Bone marrow (tissue), 2 donors: ENCODE results near the gene GID8.

ENCODE experiments used
- DNase-seq, 2 donors: peaks; one replicate each; lab custom pipeline; 2025; lab: John Stamatoyannopoulos, UW

The GID8 gene

DNA sequence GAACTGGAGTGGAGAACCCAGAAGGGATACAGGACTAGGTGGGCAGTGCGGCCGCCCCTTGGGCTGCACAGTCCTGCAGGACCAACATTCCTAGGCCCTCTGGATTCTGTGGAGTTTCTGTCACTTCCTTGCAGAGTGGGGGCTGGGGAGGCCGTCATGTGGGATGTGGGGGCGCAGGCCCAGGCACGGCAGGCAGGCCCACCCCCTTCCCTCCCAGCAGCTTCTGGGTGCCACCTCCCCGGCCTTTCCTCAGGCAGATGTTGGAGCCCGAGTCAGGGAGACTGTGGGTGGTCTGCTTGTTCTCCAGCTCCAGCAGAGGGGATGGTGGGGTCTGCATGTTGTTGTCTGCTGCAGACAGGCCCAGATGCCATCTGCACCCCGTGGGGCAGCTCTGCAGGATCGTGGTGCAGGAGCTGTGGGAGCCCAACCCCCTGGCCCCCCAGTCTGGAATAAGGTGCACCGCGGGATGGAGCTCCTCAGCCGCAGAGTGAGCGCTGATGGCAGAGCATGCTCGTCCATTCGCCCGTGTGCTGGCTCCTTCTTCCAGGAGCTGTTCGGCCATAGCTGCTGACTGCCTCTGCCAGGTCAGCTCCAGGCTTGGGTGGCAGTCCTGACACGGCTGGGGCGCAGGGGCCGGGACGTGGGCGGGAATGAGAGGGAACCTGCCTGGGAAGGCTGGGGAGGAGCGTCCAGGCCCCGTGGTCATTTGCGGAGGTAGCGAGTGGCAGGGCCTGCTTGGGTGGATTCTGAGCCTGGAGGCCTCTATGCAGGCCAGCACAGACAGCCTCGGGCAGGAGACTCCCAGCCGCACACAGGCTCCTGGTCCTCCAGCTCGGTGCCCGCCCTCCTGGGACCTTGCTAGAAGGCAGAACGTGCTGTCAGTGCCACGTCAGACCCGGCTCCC lies 32.6 kb downstream of the GID8 start:
- DNase-seq: no peak

DNA sequence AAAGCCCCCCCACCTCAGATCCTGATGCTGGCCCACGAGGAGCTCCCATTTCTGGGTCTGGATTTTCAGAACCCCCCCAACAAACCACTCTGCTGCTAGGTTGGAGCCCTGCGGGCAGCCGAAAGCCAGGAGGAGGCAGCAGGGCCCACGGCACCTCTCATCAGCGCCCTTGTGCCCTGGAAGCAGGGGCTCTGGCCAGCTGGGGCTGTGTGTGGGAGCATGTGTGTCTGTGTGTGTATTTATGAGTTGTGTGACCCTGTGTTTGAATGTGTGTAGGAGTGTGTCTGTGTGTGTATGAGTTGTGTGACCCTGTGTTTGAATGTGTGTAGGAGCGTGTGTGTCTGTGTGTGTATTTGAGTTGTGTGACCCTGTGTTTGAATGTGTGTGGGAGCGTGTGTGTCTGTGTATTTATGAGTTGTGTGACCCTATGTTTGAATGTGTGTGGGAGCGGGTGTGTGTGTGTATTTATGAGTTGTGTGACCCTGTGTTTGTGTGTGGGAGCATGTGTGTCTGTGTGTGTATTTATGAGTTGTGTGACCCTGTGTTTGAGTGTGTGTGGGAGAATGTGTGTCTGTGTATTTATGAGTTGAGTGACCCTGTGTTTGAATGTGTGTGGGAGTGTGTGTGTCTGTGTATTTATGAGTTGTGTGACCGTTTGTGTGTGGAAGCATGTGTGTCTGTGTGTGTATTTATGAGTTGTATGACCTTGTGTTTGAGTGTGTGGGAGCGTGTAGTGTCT lies 33.4 kb downstream of the GID8 start:
- no peak for DNase-seq

DNA sequence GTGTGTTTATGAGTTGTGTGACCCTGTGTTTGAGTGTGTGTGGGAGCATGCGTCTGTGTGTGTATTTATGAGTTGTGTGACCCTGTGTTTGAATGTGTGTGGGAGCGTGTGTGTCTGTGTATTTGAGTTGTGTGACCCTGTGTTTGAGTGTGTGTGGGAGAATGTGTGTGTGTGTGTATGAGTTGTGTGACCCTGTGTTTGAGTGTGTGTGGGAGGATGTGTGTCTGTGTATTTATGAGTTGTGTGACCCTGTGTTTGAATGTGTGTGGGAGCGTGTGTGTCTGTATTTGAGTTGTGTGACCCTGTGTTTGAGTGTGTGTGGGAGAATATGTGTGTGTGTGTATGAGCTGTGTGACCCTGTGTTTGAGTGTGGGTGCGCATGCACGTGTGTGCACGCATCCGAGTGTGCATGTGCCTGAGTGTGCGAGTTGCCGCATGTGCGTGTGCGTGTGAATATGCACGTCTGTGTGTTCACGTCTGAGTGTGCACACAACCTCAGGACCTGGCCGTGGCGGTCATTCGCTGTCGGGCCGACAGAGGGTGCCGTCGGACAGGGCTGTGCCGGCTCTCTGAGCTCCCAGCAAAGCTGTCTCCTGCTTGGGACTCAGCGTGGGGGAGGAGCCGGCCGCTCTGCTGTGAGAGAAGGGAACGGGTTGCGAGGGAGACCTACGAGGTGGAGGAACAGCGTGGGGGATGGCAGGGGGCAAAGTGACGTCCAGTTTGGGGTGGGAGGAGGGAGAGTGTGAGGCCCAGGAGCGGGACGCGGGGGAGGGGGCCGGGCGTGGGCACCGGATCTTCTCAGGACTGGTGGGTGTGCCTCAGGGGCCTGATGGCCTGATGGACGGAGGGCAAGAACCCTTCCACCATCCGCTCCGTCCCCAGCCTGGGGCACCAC lies 34.2 kb downstream of the GID8 start:
- peak; percentile 51 to 70 for DNase-seq

DNA sequence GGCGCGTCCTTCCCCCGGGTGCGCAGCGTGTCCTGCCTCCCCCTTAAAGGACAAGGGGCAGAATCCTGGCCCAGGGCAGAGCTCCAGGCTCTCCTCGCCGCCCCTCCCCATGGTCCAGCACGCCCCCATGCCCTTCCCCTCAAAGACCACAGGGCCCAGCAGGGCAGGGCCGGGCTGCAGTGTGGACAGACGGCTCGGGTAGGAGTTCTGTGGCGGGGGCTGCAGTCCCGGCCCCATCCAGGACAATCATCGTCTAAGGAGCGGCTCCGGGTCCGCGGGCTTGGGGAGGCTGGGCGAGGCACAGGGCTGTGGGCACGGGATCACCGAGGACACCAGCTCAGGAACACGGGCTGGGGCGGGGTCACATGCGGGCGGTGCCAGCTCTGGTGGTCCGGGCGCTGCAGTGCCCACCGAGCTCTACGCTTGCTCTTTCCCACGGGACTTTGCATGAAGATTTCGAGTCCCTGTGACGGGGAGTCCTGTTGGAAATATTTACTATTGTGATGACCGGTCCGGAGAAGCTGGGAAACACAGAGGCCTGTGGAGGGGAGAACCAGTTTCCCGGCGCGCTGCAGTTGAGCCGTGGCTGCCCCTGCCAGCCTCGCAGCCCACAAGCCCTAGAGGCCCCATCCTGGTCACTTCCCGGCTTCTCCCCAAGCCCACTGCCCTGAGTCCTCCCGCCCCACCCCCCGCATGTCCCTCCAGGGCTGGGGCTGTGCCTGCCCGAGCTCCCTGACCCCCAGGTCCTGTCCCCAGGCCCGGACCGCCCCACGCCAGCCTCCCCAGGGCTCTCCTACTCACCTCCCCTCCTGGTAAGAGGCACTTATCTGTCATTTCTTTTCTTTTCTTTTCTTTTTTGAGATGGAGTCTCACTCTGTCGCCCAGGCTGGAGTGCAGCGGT lies 35.1 kb downstream of the GID8 start:
- no peak for DNase-seq

DNA sequence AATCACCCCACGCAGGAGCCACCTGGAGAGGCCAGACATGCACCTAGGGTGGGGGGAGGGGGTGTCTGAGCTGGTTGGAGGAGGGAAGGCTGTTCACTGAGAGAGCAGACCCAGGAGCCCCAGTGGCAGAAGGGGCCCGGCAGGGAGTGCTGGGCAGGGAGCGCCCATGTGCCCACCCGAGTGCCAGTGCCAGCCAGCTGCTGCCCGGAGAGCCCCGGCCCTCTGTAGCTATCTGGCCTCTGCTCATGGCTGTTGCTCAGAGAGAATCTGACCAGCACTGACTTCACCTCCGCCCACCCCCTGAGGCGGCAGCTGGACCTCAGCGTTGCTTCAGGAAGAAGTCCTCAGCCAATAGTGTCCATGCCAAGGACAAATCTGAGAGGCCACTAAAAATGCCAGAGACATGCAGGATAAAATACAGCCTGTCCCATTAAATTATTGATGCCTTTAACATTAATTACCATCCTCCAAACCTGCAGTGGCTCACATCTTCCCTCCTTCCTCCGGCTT lies 37.4 kb downstream of the GID8 start:
- no peak for DNase-seq

DNA sequence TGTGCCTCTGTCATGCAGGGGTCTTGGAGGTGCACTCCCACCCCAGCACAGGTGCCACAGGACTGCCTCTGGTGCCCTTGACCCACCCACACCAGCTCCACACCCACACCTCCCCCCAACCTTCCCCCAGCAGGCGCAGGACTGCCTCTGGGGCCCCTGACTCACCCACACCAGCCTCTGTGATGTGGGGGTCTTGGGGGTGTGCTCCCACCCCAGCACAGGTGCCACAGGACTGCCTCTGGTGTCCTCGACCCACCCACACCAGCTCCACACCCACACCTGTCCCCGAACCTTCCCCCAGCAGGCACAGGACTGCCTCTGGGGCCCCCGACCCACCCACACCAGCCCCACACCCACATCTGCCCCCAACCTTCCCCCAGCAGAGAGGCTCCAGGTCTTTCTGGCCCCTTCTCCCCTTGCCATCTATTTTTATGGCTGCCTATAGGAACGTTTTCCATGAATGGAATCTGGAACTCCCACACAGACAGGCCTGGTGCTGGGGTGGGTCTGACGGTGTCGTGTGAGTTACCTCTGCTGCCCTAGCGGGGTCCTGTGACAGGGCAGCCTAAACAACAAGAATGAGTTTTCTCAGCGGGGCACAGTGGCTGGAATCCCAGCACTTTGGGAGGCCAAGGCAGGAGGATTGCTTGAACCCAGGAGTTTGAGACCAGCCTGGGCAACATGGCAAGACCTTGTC lies 38.0 kb downstream of the GID8 start:
- no peak for DNase-seq

DNA sequence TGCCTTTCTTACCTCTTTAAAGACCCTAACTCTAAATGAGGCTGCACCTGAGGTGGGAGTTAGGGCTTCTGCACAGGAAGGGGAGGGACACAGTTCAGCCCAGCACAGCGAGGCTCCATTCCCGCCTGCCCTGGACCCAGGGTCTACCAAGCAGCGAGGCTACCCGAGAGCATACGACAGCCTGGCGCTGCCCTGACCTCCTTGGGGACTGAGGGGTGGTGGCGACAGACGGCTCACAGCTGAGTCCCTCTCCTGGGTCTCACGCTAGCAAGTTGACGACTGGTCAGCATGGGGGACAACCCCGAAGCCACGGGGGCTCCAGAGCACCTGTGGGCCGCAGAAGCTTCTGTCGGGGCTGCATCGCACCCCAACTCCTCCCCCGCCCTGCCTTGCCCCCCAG lies 38.9 kb downstream of the GID8 start:
- DNase-seq: no peak

DNA sequence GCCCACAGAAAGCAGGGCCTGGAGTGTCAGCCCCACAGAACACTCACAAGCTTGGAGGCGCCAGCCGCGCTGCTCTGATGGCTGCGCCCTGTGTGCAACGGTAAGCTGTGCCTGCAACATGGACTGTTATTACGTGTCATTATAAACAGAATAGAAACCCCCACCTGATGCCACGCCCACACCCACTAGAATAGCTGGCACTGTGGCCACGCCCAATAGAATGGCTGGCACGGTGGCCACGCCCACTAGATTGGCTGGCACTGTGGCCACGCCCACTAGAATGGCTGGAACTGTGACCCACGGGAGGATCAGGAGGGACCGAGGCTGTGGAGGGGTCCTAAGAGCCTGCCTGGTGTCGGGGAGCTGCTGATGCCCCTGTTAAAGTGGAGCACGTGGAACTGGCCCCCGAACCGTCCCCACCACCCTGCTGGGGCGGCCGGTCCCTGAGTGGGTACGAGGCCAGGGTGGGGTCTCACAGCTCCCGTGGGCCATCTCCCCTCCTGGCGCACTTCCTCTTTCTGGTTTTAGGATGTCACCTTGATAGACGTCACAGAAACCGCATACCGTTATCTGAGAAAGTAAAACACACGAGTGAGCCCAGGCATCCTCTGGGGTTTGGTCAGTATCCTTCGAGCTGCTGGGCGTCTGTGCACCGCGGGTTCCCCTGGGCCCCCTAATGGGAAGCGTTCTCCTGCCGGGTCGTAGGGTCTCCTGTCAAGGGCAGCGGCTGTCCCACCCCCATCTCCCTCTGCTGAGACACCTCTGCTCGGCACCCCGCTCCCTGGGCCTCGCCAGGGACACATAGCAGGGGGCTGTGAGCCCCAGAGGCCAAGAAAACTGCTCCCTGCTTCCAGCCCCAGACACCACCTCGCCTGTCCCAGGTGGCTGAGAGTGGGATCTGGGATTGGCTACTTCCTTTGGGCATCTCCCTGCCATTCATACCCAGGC lies 39.9 kb downstream of the GID8 start:
- peak in 1 of 2 donors; percentile 9 for DNase-seq

DNA sequence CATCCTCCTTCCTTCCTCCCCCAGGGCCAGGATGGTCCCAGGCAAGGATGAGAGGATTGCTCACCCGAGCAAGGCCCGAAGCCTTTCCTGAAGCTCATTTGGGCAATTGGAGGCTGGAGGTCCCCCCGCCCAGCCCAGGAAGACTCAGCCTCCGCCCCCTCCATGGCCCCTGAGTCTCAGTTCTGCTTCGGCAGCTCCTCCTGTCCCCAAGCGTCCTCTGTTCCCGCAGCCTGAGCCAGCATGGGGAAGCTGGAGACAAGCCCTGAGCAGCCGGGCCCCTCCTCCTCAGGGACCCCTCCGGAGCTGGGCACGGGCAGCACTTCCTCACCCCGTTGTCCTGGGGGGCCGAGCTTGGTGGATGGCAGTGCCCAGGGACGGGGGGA lies 40.6 kb downstream of the GID8 start:
- DNase-seq: no peak

DNA sequence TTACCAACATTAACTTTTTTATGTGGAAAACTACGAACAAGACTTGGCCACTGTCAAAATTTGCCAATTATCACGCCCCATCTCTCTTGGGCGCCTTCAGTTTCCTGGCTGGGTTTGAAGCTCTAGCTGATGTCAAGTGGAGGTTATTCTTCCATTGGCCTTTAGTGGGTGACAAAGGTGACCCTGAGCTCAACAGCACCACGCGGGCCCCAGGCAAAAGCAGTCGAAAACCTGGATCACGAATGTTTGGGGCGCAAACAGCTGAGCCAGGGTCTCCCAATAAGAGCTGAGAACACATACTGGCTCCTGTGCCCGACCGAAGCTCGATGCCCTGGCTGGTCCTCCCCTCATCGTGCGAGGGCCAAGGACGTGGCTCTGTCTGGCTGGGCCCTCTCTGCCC lies 41.4 kb downstream of the GID8 start:
- DNase-seq: no peak

DNA sequence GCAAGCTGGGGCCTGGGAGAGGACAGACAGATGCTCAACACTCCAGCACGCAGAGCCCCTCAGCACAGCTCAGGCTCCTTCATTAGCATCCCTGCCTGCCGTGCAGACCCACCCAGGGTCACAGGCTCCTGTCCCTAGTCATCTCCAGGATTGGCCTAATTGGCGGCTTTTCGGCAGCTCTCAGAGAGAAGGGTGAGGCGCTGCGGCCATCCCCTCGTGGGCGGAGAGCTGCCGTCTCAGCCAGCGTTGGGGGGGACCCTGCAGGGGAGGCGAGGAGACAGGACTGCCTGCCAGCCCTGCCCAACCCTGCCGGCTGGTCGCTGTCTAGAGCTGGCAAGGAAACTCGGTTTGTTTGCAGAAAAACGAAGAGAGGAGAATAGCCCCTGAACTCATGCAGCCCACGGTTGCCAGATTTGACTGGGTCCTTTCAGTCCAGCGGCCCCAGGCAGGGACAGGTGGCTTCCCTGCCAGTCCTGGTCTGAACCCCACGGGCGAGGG lies 42.0 kb downstream of the GID8 start:
- no peak for DNase-seq

DNA sequence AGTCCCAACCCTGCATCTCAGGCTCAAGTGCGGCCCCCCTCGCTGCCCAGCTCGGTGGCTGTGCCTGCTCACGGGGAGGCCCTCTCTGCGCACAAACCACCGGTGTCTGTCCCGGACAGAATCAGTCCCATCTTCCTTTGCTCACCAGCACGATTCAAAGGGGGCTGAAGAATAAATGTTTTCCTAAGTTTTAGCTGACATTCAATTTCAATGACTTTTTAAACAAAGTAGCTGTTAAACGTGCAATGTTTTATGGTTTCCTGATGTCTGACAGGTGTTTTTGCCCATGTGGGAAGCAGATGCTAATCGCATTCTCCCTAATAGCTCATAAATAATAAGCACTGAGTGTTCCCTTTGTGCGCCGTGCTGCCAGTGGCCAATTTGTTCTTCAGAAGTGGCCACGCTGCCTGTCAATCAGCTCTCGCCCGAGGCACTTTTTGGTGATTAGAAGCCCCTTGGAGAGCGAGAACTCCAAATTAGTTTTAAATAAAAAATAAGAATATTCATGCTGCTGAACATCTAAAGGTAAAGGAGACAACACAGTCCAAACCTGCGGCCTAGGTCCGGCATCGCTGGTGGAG lies 42.5 kb downstream of the GID8 start:
- DNase-seq: no peak

DNA sequence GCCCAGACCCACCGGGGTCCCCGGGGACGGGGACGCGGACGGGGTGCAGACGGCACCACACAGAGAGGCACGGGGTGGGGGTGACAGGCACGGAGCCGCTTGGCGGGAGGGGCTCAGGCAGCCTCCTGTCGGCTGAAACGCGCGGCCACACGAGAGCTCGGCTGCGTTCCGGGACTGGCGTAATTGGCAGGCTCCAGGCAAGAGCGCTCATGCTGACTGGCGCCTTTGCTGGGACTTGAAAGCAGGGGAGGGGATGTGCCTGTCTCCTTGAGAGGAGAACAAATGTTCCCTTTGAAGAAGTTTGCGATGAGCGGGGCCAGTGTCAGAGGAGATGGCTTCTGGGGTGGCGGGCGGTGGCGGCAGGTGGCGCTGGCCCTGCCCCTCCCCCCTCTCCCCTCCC lies 43.0 kb downstream of the GID8 start:
- DNase-seq: no peak

DNA sequence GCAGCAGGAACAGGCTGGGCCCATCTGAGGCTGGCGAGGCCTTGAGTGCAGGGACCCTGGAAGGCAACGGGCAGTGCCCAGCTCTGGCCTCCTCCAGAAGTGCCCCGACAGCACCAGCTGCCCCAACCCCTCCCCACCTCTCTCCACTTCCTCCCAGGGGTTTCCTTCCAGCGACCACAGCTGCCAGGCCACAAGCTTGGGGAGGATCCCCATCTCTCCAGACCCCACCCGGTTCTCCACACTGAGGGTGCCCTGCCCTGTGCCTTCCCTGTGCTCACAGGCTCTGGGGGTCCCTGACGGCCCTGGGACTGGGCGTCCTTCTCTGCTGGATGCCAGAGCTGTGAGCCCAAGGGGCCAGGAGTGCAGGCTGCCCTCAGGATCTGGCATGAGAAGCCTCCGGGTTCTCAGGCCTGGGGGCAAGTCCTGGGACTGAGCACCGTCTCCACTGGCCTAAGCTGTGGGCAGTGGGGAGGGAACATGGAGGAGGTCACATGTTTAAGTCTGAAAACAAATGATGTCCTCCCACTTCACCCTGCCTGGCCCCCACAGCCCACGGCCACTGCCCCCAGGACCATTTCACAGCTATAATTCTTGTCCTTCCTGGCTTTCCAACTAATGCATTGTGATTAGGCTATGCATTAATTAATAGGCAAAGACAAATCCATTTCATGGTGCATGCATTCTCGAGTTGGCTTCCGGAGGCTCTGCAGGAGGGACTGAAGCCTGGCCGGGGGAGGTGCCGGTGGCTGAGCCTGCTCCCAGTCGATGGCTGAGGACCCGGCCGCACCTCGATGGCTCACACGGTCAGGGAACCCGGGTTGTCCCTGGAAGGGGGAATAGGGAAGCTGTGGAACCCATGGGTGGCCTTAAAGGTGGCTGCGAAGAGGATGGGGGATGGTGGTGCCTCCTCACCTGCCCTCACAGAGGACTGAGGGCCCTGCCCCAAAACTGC lies 44.5 kb downstream of the GID8 start:
- DNase-seq: peak in 1 of 2 donors; percentile 23

DNA sequence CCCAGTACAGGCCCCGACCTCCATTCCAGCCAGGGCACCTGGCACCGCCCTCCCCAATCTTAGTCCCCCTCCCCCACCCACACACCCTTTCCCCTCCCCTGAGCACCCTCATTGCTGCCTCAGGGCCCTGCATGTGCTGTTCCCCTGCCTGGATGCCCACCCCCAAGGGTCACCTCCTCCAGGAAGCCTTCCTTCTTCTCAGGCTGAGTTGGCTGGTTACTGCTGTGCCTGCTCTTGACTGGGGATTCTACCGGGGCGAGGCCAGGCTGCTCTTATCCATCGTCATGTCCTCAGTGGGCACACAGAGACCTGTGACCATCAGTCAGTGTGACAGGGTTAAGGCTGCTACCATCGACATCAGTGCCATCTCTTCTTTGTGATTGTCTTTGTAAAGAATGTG lies 45.3 kb downstream of the GID8 start:
- DNase-seq: no peak

DNA sequence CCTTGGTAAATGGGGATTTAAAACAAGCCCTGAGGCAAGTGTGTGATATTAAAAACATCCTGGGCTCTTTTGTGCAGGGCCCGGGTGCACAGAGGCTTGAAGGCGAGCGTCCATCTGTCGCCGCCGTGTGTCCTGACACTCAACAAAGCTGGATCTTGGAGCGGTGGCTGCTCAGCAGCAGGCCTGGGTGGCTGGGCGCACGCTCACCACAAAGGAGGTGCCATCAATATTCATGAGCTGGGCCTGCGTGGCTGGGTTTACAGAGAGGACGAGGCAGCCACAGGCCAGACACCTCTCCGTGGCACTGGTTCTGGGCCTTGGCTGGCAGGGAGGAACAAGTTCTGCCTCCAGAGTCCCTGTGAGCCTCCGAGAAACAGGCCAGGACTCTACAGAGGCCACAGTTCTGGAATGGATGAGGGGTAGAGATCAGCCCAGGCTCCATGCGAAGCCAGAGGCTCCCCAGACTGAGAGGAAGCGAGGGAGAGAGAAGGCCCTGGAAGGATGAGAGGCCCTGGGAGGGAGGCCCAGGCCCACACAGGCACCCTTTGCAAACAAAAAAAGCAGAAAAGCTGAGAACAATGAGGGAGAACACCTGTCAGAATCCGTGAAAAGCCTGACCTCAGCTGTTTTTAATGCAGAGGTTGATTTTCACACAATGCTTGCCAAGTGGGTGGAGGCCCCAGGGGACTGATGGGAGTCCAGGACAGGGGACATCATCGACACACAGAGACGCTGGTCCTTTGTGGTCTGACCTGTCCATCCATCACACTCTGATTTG lies 46.9 kb downstream of the GID8 start:
- no peak for DNase-seq

DNA sequence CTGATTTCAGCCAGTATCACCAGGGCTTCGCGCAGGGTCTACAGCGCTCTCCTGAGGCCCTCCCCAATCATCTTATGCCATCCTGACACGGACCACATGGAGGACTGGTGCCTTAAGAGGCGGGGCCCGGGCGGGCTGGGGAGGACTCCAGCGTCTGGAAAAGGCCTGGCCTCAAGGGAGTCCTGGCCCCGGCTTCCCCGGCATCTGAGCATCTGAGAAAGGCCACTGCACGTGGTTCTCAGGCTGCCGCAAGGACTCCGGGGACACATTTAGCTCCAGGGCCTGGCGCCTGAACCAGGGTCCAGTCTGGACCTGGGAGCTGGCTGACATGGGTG lies 47.5 kb downstream of the GID8 start:
- no peak for DNase-seq
